ENCODE results near the gene CD74. TPM values are rescaled to one million over a fixed set of nuclear protein-coding genes. Genes with fewer than 3 reads are reported as not detected.

The CD74 gene
- total RNA-seq, 2 donors from 2014 or later: 200 to 485 TPM

DNA sequence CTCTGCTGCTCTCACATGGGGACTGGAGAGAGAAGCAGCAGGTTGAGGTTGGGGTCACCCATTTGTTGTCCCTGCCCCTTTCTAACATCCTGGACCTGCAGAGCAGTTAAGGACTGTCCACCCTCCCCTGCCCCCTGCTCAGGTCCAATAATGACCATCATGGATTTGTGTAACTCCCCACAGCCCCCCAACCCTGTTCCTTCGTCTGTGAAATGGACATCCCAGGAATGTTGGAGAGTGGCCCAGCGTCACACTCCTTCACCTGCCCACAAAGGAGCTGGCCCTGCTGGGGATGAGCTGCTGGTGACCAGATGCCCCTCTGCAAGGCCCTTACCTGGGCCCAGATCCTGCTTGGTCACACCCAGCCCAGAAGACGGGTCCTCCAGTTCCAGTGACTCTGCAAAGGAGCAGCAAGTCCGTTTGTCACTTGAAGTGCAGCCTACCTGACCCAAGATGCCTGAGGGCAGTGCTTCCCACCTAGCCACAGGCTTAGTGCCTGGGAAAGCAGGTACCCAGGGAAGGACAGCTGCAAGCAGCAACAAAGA is 10.4 kb downstream of the CD74 start:
- Histone ChIP-seq H3K27ac (no peak overlapping the region), H3K27me3 (no peaks in the 10 kb centered on the region), H3K9ac (ENCODE audit: low read depth in 2 of 2, low read length in 2 of 2) (no peak overlapping the region), H3K9me3 (no peaks in the 10 kb centered on the region), H3K36me3 (peaks cover 8% of the 10 kb centered on the region), H3K4me1 (no peaks in the 10 kb centered on the region), H3K4me3 (no peak overlapping the region)
- intact Hi-C loops (cut with DNase I): no loop called here
- DNase-seq: no peak
- TF ChIP-seq, protein P1, sequence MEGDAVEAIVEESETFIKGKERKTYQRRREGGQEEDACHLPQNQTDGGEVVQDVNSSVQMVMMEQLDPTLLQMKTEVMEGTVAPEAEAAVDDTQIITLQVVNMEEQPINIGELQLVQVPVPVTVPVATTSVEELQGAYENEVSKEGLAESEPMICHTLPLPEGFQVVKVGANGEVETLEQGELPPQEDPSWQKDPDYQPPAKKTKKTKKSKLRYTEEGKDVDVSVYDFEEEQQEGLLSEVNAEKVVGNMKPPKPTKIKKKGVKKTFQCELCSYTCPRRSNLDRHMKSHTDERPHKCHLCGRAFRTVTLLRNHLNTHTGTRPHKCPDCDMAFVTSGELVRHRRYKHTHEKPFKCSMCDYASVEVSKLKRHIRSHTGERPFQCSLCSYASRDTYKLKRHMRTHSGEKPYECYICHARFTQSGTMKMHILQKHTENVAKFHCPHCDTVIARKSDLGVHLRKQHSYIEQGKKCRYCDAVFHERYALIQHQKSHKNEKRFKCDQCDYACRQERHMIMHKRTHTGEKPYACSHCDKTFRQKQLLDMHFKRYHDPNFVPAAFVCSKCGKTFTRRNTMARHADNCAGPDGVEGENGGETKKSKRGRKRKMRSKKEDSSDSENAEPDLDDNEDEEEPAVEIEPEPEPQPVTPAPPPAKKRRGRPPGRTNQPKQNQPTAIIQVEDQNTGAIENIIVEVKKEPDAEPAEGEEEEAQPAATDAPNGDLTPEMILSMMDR (IDR thresholded peaks at IDR 0.05): no peak

DNA sequence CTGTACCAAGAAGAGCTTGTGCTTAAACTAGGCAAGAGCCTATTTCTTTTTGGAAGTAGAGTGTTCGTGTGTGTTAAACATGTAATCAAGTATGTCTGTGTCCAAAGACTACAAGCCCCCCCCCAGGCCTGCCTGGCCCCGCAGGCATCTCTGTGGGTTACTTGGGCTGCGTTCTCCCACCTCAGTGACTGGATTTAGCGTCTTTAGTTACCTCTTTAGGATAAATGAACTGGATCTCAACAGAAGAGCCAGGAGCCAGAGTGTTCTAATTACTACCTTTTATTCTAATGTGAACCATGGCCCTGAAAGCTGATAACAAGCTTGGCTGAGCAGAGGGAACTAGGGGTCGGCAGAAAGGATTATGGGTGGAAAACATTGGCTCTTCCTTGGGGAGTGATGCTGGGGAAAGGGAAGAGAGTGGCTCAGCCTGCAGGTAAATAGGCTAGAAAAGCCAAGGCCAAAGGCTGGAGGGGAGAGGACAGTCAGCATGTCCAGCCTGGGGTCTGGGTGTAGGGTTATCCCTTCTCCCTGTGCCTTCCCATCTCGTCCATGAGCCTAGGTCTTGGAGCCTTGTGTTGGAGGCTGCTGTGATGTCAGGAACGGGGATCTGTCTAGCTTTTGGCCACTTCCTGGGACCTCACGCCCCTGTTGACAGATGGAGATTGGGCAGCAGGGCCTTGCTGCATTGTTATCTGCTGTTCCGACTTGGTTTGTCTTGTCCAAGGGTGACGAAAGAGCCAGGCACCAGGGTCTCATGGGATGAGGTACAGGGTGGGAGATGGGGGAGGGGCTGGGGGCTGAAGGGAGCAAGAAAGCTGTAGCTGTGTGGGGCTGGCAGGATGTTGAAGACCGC is 11.1 kb downstream of the CD74 start:
- no peaks in the 10 kb centered on the region for H3K27me3 ChIP-seq
- H3K4me3 ChIP-seq: no peak overlapping the region
- peaks cover 8% of the 10 kb centered on the region for H3K36me3 ChIP-seq
- DNase-seq: no peak
- intact Hi-C loops (cut with DNase I): no loop called here
- H3K9me3 ChIP-seq: no peaks in the 10 kb centered on the region
- H3K9ac ChIP-seq (ENCODE audit: low read depth in 2 of 2, low read length in 2 of 2): no peak overlapping the region
- H3K4me1 ChIP-seq: no peaks in the 10 kb centered on the region
- no peak overlapping the region for H3K27ac ChIP-seq
- TF ChIP-seq, protein P1 (IDR thresholded peaks at IDR 0.05): no peak

DNA sequence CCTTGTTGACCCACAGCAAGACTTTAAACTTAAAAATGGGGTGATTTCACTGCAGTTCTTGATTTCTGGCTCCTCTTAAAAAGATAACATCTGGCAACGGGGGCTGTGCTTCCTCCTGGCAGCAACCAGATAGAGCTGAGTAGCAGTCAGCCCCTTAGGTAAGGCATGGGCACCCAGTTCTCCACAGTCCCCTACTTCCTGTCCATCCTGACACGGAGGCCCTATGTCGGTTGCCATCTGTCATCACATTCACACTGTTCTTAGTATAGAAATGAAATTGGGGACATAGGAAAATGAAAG is 11.7 kb downstream of the CD74 start:
- intact Hi-C loops (cut with DNase I): no loop called here
- TF ChIP-seq, protein P1 (IDR thresholded peaks at IDR 0.05): no peak
- no peak for DNase-seq
- Histone ChIP-seq H3K27ac (no peak overlapping the region), H3K9me3 (no peaks in the 10 kb centered on the region), H3K9ac (ENCODE audit: low read depth in 2 of 2, low read length in 2 of 2) (no peak overlapping the region), H3K4me3 (no peak overlapping the region), H3K4me1 (no peaks in the 10 kb centered on the region), H3K27me3 (no peaks in the 10 kb centered on the region), H3K36me3 (peaks cover 8% of the 10 kb centered on the region)

DNA sequence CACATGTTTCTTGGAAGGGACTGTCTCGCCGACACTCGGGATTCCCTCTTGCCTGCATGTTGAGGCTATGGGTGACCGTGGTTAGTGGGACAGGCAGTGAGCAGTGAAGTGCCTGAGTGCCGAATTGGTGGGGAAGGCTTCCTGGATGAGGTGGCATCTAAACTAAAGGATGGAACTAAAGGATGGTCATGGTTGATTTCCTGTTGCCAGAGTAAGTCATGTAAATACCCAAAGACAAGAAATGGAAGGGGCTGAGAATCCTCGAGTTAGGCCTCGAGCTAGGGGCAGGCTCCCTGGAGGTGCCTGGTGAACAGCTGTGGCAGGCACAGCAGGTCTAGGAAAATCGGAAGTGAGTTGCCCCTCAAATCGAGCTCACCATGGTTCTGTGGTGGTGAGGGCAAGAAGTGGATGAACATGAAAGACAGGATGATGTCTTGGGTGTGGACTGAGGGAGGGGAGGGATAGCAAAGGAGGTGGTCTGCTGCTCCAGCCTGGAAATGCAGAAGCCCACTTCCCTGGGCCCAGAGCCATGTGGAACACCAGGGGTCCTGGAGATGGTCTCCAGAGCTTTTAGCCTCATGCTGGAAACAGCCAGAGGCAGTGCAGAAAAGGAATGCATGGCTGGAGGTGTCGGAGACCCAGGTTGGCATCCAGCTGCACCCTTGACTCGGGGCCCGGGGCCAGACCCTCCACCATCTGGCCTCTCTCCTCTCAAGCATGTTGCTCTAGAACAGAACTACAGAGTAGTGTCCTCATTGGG is 12.2 kb downstream of the CD74 start:
- no peak overlapping the region for H3K4me3 ChIP-seq
- intact Hi-C loops (cut with DNase I): no loop called here

DNA sequence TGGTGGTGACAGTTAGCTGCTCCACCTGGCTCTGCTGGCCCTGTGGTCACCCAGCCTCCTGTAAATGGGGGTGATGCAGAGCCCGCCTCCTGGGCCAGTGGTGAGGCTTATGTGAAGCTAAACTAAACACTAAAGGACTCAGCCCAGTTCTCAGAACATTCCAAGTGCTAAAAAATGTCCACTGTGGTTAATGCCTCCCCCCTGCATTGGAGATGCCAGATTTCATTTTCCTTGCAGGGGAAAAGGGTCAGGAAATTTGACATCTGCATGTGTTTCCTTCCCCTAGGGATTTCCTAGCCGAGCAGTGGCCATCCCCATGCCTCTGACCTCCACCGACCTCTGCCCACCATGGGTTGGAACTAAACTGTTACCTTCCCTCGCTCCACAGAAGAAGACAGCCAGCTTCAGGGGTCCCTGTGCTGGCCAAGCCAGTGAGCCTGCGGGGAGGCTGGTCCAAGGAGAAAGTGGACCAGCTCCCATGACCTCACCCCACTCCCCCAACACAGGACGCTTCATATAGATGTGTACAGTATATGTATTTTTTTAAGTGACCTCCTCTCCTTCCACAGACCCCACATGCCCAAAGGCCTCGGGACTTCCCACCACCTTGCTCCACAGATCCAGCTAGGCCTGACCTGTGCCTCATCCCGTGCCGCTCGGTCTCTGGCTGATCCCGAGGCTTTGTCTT is 13.0 kb downstream of the CD74 start:
- H3K4me3 ChIP-seq: no peak overlapping the region
- TF ChIP-seq, protein P1 (IDR thresholded peaks at IDR 0.05): no peak
- H3K4me1 ChIP-seq: no peaks in the 10 kb centered on the region
- H3K9ac ChIP-seq (ENCODE audit: low read depth in 2 of 2, low read length in 2 of 2): no peak overlapping the region
- H3K27ac ChIP-seq: no peak overlapping the region
- DNase-seq: no peak
- no peaks in the 10 kb centered on the region for H3K9me3 ChIP-seq
- intact Hi-C loops (cut with DNase I): no loop called here
- H3K36me3 ChIP-seq: peaks cover 8% of the 10 kb centered on the region
- H3K27me3 ChIP-seq: no peaks in the 10 kb centered on the region

More for the DNA sequence above, 12.2 kb downstream of the CD74 start:
- no peaks in the 10 kb centered on the region for H3K4me1 ChIP-seq
- H3K27ac ChIP-seq: no peak overlapping the region
- no peak for DNase-seq
- no peaks in the 10 kb centered on the region for H3K9me3 ChIP-seq
- TF ChIP-seq, protein P1 (IDR thresholded peaks at IDR 0.05): no peak
- no peak overlapping the region for H3K9ac ChIP-seq (ENCODE audit: low read depth in 2 of 2, low read length in 2 of 2)
- peaks cover 8% of the 10 kb centered on the region for H3K36me3 ChIP-seq
- no peaks in the 10 kb centered on the region for H3K27me3 ChIP-seq

Measured in colonic mucosa (tissue), 4 donors.